ENCODE results near the gene ATG3.

Gene ATG3

DNA sequence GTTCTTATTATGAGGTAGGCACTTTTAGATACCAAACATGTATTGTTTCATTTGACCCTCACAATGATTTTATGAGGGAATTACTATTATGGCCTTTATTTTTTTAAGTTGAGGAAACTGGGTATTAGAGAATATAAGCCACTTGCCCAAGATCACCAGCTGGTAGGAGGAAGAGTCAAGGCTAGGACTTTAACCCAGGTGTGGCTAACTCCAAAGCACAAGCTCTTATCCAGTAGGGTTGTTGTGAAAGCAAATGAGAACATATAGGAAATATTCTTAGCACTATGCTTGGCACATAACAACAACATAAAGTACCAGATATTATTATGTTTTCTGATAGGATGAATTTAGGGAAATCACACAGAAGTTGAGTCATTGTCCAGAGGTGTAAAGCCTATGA, 70.4 kb downstream of the ATG3 start:
- Histone ChIP-seq H3K18ac (ENCODE audit: low read depth in 1 of 2, low read length in 2 of 2) (no peak overlapping the region), H2BK15ac (ENCODE audit: low read depth, poor library complexity, severe bottlenecking) (no peak overlapping the region), H3K23ac (ENCODE audit: low read length in 2 of 2) (no peak overlapping the region), H2BK120ac (ENCODE audit: low read depth, low read length) (no peak overlapping the region), H3K9ac (ENCODE audit: low read length) (no peak overlapping the region), H3K14ac (ENCODE audit: low read length in 2 of 2) (no peak overlapping the region), H3K4me3 (ENCODE audit: insufficient read depth in 1 of 2, low read depth in 1 of 2, low read length in 2 of 2) (no peak overlapping the region), H3K4ac (ENCODE audit: low read depth in 1 of 2, low read length in 2 of 2) (no peak overlapping the region), H3K9me3 (ENCODE audit: control insufficient read depth, low read length) (no peaks in the 10 kb centered on the region), H3K27ac (ENCODE audit: low read length, poor library complexity, severe bottlenecking) (no peak overlapping the region), H2AFZ (ENCODE audit: low read depth, low read length) (no peak overlapping the region), H2BK12ac (ENCODE audit: low read length in 2 of 2) (no peak overlapping the region), H4K8ac (ENCODE audit: low read length) (no peak overlapping the region), H2AK5ac (ENCODE audit: low read length, severe bottlenecking) (no peak overlapping the region), H3K4me1 (ENCODE audit: control insufficient read depth, insufficient read depth, low read depth, low read length) (no peaks in the 10 kb centered on the region), H4K91ac (ENCODE audit: low read length) (no peak overlapping the region), H3K4me2 (ENCODE audit: low read length, poor library complexity, severe bottlenecking) (no peak overlapping the region), H3K79me1 (replicated peaks; ENCODE audit: low read length, poor library complexity, severe bottlenecking) (no peaks in the 10 kb centered on the region), H3K27me3 (ENCODE audit: control insufficient read depth in 1 of 2, insufficient read depth in 1 of 2, low read length in 2 of 2) (no peaks in the 10 kb centered on the region), H2BK5ac (ENCODE audit: low read depth, low read length, poor library complexity, severe bottlenecking) (no peak overlapping the region), H3K36me3 (ENCODE audit: control insufficient read depth in 1 of 2, insufficient read depth in 2 of 2, low read depth in 1 of 2, low read length in 2 of 2) (no peaks in the 10 kb centered on the region)
- no peak for DNase-seq

DNA sequence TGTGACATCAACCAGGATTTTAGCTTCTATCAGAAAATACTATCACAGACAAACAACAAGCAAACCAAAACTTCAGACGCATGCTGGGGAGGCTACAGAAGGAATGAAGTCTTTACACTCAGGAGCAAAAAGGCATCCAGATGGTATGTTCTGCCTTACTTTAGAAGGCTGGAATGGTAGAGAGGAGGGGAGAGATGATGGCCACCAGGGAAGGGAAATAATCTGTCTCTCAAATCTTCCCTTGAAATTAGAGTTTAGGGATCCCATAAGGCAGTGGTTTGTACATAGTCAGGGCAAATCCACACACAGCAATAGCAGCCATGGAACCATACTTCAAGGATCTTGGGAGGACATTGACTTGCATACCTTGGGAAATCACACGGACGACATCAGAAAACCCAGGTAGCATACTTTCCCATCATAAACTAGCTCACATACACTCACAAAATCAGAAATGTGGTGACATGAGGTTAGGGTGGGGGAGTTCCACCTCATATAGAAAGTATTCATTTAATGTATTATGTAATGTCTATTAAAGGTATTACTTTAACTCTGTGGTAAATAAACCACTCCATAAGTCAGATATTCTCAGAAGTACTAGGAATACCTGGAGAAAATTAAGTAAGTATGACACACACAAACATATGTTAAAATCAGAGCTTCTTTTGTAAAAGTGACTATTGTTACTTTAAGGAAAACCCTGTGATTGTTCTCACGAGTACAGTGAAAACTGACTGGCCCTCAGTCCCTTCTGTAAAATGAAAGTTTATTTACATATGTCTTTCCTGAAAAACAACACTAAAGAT, 71.9 kb downstream of the ATG3 start:
- H4K91ac ChIP-seq (ENCODE audit: low read length): no peak overlapping the region
- no peak overlapping the region for H3K27ac ChIP-seq (ENCODE audit: low read length, poor library complexity, severe bottlenecking)
- no peaks in the 10 kb centered on the region for H3K9me3 ChIP-seq (ENCODE audit: control insufficient read depth, low read length)
- H3K27me3 ChIP-seq (ENCODE audit: control insufficient read depth in 1 of 2, insufficient read depth in 1 of 2, low read length in 2 of 2): no peaks in the 10 kb centered on the region
- no peak overlapping the region for H2AK5ac ChIP-seq (ENCODE audit: low read length, severe bottlenecking)
- H3K4me3 ChIP-seq (ENCODE audit: insufficient read depth in 1 of 2, low read depth in 1 of 2, low read length in 2 of 2): no peak overlapping the region
- no peaks in the 10 kb centered on the region for H3K79me1 ChIP-seq (replicated peaks; ENCODE audit: low read length, poor library complexity, severe bottlenecking)
- no peak overlapping the region for H3K9ac ChIP-seq (ENCODE audit: low read length)
- no peak overlapping the region for H3K4ac ChIP-seq (ENCODE audit: low read depth in 1 of 2, low read length in 2 of 2)
- H3K14ac ChIP-seq (ENCODE audit: low read length in 2 of 2): no peak overlapping the region
- H2BK120ac ChIP-seq (ENCODE audit: low read depth, low read length): no peak overlapping the region
- no peak overlapping the region for H2AFZ ChIP-seq (ENCODE audit: low read depth, low read length)
- H3K4me1 ChIP-seq (ENCODE audit: control insufficient read depth, insufficient read depth, low read depth, low read length): no peaks in the 10 kb centered on the region
- DNase-seq: no peak
- H3K23ac ChIP-seq (ENCODE audit: low read length in 2 of 2): no peak overlapping the region
- no peak overlapping the region for H3K4me2 ChIP-seq (ENCODE audit: low read length, poor library complexity, severe bottlenecking)
- H2BK15ac ChIP-seq (ENCODE audit: low read depth, poor library complexity, severe bottlenecking): no peak overlapping the region
- H2BK12ac ChIP-seq (ENCODE audit: low read length in 2 of 2): no peak overlapping the region
- no peak overlapping the region for H2BK5ac ChIP-seq (ENCODE audit: low read depth, low read length, poor library complexity, severe bottlenecking)
- H3K18ac ChIP-seq (ENCODE audit: low read depth in 1 of 2, low read length in 2 of 2): no peak overlapping the region
- H4K8ac ChIP-seq (ENCODE audit: low read length): no peak overlapping the region
- 90% methylated on average over 1 of the region's 4 CpGs for WGBS
- no peaks in the 10 kb centered on the region for H3K36me3 ChIP-seq (ENCODE audit: control insufficient read depth in 1 of 2, insufficient read depth in 2 of 2, low read depth in 1 of 2, low read length in 2 of 2)

DNA sequence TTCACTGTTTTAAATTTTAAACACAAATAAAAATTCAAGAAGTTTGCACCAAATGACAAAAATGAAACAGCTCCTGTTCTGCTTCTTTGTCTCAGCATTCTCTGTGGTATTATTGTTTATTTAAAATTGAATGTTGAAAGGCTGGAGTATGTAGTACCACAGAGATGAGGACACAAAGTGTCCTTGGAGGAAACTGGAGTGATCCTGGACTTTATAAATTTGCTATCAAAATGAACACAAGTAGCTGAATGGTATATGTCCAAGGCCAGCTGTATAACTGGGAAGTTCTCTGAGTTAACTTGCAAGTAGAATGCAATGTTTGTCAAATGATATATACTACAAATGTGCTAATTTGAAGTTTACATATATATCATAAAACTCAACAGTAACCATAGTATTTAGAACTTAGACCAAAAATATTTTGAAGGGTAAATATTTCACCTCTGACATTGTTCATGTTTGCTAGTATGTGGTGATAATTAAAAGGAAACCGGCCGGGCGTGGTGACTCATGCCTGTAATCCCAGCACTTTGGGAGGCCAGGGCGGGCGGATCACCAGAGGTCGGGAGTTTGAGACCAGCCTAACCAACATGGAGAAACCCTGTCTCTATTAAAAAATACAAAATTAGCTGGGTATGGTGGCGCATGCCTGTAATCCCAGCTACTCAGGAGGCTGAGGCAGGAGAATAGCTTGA, 74.8 kb downstream of the ATG3 start:
- Histone ChIP-seq H3K79me1 (replicated peaks; ENCODE audit: low read length, poor library complexity, severe bottlenecking) (no peaks in the 10 kb centered on the region), H3K9ac (ENCODE audit: low read length) (no peak overlapping the region), H3K4me1 (ENCODE audit: control insufficient read depth, insufficient read depth, low read depth, low read length) (no peaks in the 10 kb centered on the region), H2AK5ac (ENCODE audit: low read length, severe bottlenecking) (no peak overlapping the region), H2BK120ac (ENCODE audit: low read depth, low read length) (no peak overlapping the region), H3K4me3 (ENCODE audit: insufficient read depth in 1 of 2, low read depth in 1 of 2, low read length in 2 of 2) (no peak overlapping the region), H3K18ac (ENCODE audit: low read depth in 1 of 2, low read length in 2 of 2) (no peak overlapping the region), H3K36me3 (ENCODE audit: control insufficient read depth in 1 of 2, insufficient read depth in 2 of 2, low read depth in 1 of 2, low read length in 2 of 2) (no peaks in the 10 kb centered on the region), H3K4ac (ENCODE audit: low read depth in 1 of 2, low read length in 2 of 2) (no peak overlapping the region), H3K9me3 (ENCODE audit: control insufficient read depth, low read length) (no peaks in the 10 kb centered on the region), H2AFZ (ENCODE audit: low read depth, low read length) (no peak overlapping the region), H2BK15ac (ENCODE audit: low read depth, poor library complexity, severe bottlenecking) (no peak overlapping the region), H3K14ac (ENCODE audit: low read length in 2 of 2) (no peak overlapping the region), H2BK5ac (ENCODE audit: low read depth, low read length, poor library complexity, severe bottlenecking) (no peak overlapping the region), H3K23ac (ENCODE audit: low read length in 2 of 2) (no peak overlapping the region), H4K91ac (ENCODE audit: low read length) (no peak overlapping the region), H4K8ac (ENCODE audit: low read length) (no peak overlapping the region), H3K4me2 (ENCODE audit: low read length, poor library complexity, severe bottlenecking) (no peak overlapping the region), H3K27ac (ENCODE audit: low read length, poor library complexity, severe bottlenecking) (no peak overlapping the region), H2BK12ac (ENCODE audit: low read length in 2 of 2) (no peak overlapping the region), H3K27me3 (ENCODE audit: control insufficient read depth in 1 of 2, insufficient read depth in 1 of 2, low read length in 2 of 2) (no peaks in the 10 kb centered on the region)
- DNase-seq: peak; percentile 65
- 67% methylated on average over 7 of the region's 7 CpGs for WGBS

DNA sequence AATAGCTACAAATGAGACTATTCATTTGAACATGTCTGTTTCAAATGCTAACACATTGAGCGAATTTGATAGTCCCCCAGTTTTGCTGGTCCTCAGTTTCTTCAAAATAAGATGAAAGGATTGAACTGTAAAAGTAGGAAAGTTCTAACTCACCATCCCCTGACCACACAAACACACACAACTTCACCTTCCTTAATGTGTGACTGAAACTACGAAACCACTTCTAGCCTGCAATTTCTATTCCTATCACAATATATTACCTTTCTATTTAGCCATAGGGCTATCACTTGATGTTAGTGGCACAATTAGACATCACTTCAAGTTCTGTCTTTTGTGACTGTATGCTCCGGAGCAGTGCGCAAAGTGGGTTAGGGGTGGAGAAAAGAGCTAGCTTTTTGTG, 77.4 kb downstream of the ATG3 start:
- Histone ChIP-seq H2BK15ac (ENCODE audit: low read depth, poor library complexity, severe bottlenecking) (no peak overlapping the region), H3K4me3 (ENCODE audit: insufficient read depth in 1 of 2, low read depth in 1 of 2, low read length in 2 of 2) (no peak overlapping the region), H3K9ac (ENCODE audit: low read length) (no peak overlapping the region), H4K91ac (ENCODE audit: low read length) (no peak overlapping the region), H2AFZ (ENCODE audit: low read depth, low read length) (no peak overlapping the region), H3K23ac (ENCODE audit: low read length in 2 of 2) (no peak overlapping the region), H2BK12ac (ENCODE audit: low read length in 2 of 2) (no peak overlapping the region), H3K4me1 (ENCODE audit: control insufficient read depth, insufficient read depth, low read depth, low read length) (no peaks in the 10 kb centered on the region), H4K8ac (ENCODE audit: low read length) (no peak overlapping the region), H2AK5ac (ENCODE audit: low read length, severe bottlenecking) (no peak overlapping the region), H3K27ac (ENCODE audit: low read length, poor library complexity, severe bottlenecking) (no peak overlapping the region), H3K4ac (ENCODE audit: low read depth in 1 of 2, low read length in 2 of 2) (no peak overlapping the region), H3K9me3 (ENCODE audit: control insufficient read depth, low read length) (no peaks in the 10 kb centered on the region), H3K36me3 (ENCODE audit: control insufficient read depth in 1 of 2, insufficient read depth in 2 of 2, low read depth in 1 of 2, low read length in 2 of 2) (no peaks in the 10 kb centered on the region), H3K18ac (ENCODE audit: low read depth in 1 of 2, low read length in 2 of 2) (no peak overlapping the region), H2BK5ac (ENCODE audit: low read depth, low read length, poor library complexity, severe bottlenecking) (no peak overlapping the region), H3K79me1 (replicated peaks; ENCODE audit: low read length, poor library complexity, severe bottlenecking) (no peaks in the 10 kb centered on the region), H2BK120ac (ENCODE audit: low read depth, low read length) (no peak overlapping the region), H3K27me3 (ENCODE audit: control insufficient read depth in 1 of 2, insufficient read depth in 1 of 2, low read length in 2 of 2) (no peaks in the 10 kb centered on the region), H3K4me2 (ENCODE audit: low read length, poor library complexity, severe bottlenecking) (no peak overlapping the region), H3K14ac (ENCODE audit: low read length in 2 of 2) (no peak overlapping the region)
- 88% methylated on average over 3 of the region's 4 CpGs for WGBS
- DNase-seq: no peak
